GM23338 (cell line): ENCODE data around the gene LRMDA. TPM values are rescaled to one million over a fixed set of nuclear protein-coding genes. Genes with fewer than 3 reads are reported as not detected.

Experiments
- ATAC-seq: fragments of 200-7000 bp; cut with Tn5 transposase; 3 replicates; pipeline ENCODE4 v1.9.1; 2020
- DNase-seq: peaks from one replicate; pipeline ENCODE4 v3.0.0-alpha.2; 2015; ENCODE audit warnings: low spot score
- H2AFZ ChIP-seq: fragments of 200-600 bp; sonication (generic); 2 replicates; pipeline ENCODE4 v1.8.0; 2016; ENCODE audit warnings: antibody characterized with exemption, mild to moderate bottlenecking, moderate library complexity
- H3F3A ChIP-seq: fragments of 200-600 bp; sonication (generic); replicated peaks from 2 replicates; pipeline ENCODE4 v1.8.0; 2017; ENCODE audit warnings: antibody characterized with exemption, mixed run types, low read depth
- H3K27ac ChIP-seq: fragments of 200-600 bp; sonication (generic); 2 replicates; pipeline ENCODE4 v1.6.1; 2016; ENCODE audit warnings: low read depth
- H3K27me3 ChIP-seq: fragments of 200-600 bp; sonication (generic); 2 replicates; pipeline ENCODE4 v1.8.0; 2016; ENCODE audit warnings: mild to moderate bottlenecking, mixed run types, moderate library complexity; ENCODE audit not compliant: insufficient read depth
- H3K36me3 ChIP-seq: fragments of 200-600 bp; sonication (generic); 2 replicates; pipeline ENCODE4 v1.8.0; 2016; ENCODE audit warnings: mild to moderate bottlenecking; ENCODE audit not compliant: insufficient read depth
- H3K4me1 ChIP-seq: fragments of 200-600 bp; sonication (generic); 2 replicates; pipeline ENCODE4 v1.8.0; 2016; ENCODE audit warnings: mild to moderate bottlenecking, moderate library complexity; ENCODE audit not compliant: insufficient read depth
- H3K4me2 ChIP-seq: fragments of 200-600 bp; sonication (generic); 2 replicates; pipeline ENCODE4 v1.7.1; 2017; ENCODE audit warnings: mixed run types
- H3K4me3 ChIP-seq: fragments of 200-600 bp; sonication (generic); 2 replicates; pipeline ENCODE4 v1.6.1; 2016; ENCODE audit warnings: mixed run types
- H3K79me2 ChIP-seq: fragments of 200-600 bp; sonication (generic); replicated peaks from 2 replicates; pipeline ENCODE4 v1.8.0; 2017; ENCODE audit warnings: mild to moderate bottlenecking; ENCODE audit not compliant: insufficient read depth
- H3K9me2 ChIP-seq: fragments of 200-600 bp; sonication (generic); 2 replicates; pipeline ENCODE4 v1.8.0; 2017; ENCODE audit not compliant: insufficient read depth
- H4K20me1 ChIP-seq: fragments of 200-600 bp; sonication (generic); replicated peaks from 2 replicates; pipeline ENCODE4 v1.8.0; 2017; ENCODE audit warnings: mild to moderate bottlenecking; ENCODE audit not compliant: insufficient read depth
- H3K27ac Mint-ChIP-seq: 2 replicates; pipeline ENCODE4 v1.8.0; 2020; ENCODE audit warnings: inconsistent platforms, mild to moderate bottlenecking, moderate library complexity, mixed read lengths
- H3K27me3 Mint-ChIP-seq: 3 replicates; pipeline ENCODE4 v1.8.0; 2022; ENCODE audit warnings: low read depth, mild to moderate bottlenecking, moderate library complexity, mixed read lengths, inconsistent platforms; ENCODE audit not compliant: insufficient read depth, poor library complexity
- H3K36me3 Mint-ChIP-seq: 3 replicates; pipeline ENCODE4 v1.8.0; 2021; ENCODE audit warnings: low read depth, mild to moderate bottlenecking, inconsistent platforms, moderate library complexity, mixed read lengths
- H3K4me1 Mint-ChIP-seq: 3 replicates; pipeline ENCODE4 v1.8.0; 2020; ENCODE audit warnings: mild to moderate bottlenecking, inconsistent platforms, mixed read lengths
- H3K4me3 Mint-ChIP-seq: 3 replicates; pipeline ENCODE4 v1.8.0; 2021; ENCODE audit warnings: moderate library complexity, mild to moderate bottlenecking, inconsistent platforms, mixed read lengths
- H3K9me3 Mint-ChIP-seq: 3 replicates; pipeline ENCODE4 v1.8.0; 2020; ENCODE audit warnings: moderate library complexity, mild to moderate bottlenecking, inconsistent platforms, mixed read lengths
- ETS1 ChIP-seq: IDR thresholded peaks from 2 replicates; pipeline ENCODE4 v1.6.1; 2016; ENCODE audit warnings: antibody characterized with exemption
- EZH2 ChIP-seq: fragments of 200-600 bp; sonication (generic); IDR thresholded peaks from one replicate; pipeline ENCODE4 v1.8.0; 2017; ENCODE audit warnings: antibody characterized with exemption, mild to moderate bottlenecking, low read depth; ENCODE audit not compliant: unreplicated experiment
- EZH2phosphoT487 ChIP-seq: fragments of 200-600 bp; sonication (generic); IDR thresholded peaks from one replicate; pipeline ENCODE4 v1.8.1; 2018; ENCODE audit warnings: antibody characterized with exemption; ENCODE audit not compliant: unreplicated experiment
- JUNB ChIP-seq: IDR thresholded peaks from one replicate; pipeline ENCODE4 v1.6.1; 2016; ENCODE audit warnings: antibody characterized with exemption; ENCODE audit not compliant: unreplicated experiment
- NANOG ChIP-seq: IDR thresholded peaks from 2 replicates; pipeline ENCODE4 v1.6.1; 2016; ENCODE audit warnings: antibody characterized with exemption, borderline replicate concordance
- ZNF114 ChIP-seq: fragments of 250-450 bp; sonication (Bioruptor Pico); IDR thresholded peaks from 2 replicates; pipeline ENCODE4 v1.5.0; 2020; ENCODE audit warnings: mild to moderate bottlenecking, moderate library complexity
- polyA plus RNA-seq: library from polyadenylated mRNA; unstranded; fragments of >200 nt; fragmentation: Nextera tagmentation; extraction: Ambion mirVana; gene quantifications from 2 replicates; pipeline ENCODE4 v1.2.1, GENCODE V29; 2016
- total RNA-seq: library from RNA; depleted of rRNA; stranded (reverse); fragments of >200 nt; shearing (Covaris generic); gene quantifications from 2 replicates; pipeline ENCODE4 v1.2.3, GENCODE V29; 2014
- TF ChIP-seq, protein P1 (sequence below): fragments of 250-450 bp; sonication (Bioruptor Pico); IDR thresholded peaks from 2 replicates; pipeline ENCODE4 v1.5.0; 2020; ENCODE audit warnings: mild to moderate bottlenecking, moderate library complexity

Gene LRMDA
- total and polyA plus RNA-seq, 2 experiments from 2014 or later, result 0.90 to 1.8 TPM

DNA sequence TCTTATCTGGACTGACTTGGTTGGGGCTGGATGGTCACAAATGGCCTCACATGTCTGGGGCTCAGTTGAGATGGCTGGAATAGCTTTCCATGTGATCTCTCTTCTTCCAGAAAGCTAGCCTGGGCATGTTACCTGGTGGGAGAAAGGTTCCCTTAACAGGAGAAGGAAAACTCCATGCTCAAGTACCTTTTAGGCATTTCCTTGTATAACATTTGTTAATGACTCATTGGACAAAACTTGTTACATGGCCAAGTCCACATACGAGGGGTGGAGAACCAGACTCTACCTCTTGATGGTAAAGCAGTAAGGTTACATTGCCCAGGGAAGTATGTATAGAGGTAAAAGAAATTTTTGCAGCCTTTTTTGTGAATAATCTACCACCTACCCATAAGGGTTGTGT, 826.4 kb downstream of the LRMDA start (continued):
- TF ChIP-seq, protein P1, sequence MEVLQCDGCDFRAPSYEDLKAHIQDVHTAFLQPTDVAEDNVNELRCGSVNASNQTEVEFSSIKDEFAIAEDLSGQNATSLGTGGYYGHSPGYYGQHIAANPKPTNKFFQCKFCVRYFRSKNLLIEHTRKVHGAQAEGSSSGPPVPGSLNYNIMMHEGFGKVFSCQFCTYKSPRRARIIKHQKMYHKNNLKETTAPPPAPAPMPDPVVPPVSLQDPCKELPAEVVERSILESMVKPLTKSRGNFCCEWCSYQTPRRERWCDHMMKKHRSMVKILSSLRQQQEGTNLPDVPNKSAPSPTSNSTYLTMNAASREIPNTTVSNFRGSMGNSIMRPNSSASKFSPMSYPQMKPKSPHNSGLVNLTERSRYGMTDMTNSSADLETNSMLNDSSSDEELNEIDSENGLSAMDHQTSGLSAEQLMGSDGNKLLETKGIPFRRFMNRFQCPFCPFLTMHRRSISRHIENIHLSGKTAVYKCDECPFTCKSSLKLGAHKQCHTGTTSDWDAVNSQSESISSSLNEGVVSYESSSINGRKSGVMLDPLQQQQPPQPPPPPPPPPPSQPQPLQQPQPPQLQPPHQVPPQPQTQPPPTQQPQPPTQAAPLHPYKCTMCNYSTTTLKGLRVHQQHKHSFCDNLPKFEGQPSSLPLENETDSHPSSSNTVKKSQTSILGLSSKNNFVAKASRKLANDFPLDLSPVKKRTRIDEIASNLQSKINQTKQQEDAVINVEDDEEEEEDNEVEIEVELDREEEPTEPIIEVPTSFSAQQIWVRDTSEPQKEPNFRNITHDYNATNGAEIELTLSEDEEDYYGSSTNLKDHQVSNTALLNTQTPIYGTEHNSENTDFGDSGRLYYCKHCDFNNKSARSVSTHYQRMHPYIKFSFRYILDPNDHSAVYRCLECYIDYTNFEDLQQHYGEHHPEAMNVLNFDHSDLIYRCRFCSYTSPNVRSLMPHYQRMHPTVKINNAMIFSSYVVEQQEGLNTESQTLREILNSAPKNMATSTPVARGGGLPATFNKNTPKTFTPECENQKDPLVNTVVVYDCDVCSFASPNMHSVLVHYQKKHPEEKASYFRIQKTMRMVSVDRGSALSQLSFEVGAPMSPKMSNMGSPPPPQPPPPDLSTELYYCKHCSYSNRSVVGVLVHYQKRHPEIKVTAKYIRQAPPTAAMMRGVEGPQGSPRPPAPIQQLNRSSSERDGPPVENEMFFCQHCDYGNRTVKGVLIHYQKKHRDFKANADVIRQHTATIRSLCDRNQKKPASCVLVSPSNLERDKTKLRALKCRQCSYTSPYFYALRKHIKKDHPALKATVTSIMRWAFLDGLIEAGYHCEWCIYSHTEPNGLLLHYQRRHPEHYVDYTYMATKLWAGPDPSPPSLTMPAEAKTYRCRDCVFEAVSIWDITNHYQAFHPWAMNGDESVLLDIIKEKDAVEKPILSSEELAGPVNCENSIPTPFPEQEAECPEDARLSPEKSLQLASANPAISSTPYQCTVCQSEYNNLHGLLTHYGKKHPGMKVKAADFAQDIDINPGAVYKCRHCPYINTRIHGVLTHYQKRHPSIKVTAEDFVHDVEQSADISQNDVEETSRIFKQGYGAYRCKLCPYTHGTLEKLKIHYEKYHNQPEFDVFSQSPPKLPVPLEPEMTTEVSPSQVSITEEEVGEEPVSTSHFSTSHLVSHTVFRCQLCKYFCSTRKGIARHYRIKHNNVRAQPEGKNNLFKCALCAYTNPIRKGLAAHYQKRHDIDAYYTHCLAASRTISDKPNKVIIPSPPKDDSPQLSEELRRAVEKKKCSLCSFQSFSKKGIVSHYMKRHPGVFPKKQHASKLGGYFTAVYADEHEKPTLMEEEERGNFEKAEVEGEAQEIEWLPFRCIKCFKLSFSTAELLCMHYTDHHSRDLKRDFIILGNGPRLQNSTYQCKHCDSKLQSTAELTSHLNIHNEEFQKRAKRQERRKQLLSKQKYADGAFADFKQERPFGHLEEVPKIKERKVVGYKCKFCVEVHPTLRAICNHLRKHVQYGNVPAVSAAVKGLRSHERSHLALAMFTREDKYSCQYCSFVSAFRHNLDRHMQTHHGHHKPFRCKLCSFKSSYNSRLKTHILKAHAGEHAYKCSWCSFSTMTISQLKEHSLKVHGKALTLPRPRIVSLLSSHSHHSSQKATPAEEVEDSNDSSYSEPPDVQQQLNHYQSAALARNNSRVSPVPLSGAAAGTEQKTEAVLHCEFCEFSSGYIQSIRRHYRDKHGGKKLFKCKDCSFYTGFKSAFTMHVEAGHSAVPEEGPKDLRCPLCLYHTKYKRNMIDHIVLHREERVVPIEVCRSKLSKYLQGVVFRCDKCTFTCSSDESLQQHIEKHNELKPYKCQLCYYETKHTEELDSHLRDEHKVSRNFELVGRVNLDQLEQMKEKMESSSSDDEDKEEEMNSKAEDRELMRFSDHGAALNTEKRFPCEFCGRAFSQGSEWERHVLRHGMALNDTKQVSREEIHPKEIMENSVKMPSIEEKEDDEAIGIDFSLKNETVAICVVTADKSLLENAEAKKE, result no peak
- TF ChIP-seq NANOG (no peak), ETS1 (no peak), EZH2phosphoT487 (no peak), JUNB (no peak)

- no peaks in the 10 kb centered on the region for H3K36me3 ChIP-seq
- no peak overlapping the region for H3K27ac Mint-ChIP-seq
- no peaks in the 10 kb centered on the region for H4K20me1 ChIP-seq
- H3K4me1 Mint-ChIP-seq, result peaks cover 21% of the 10 kb centered on the region
- no peaks in the 10 kb centered on the region for H3K27me3 Mint-ChIP-seq
- H3F3A ChIP-seq, result no peaks in the 10 kb centered on the region
- TF ChIP-seq ZNF114 (no peak), EZH2 (no peak), NANOG (no peak)
- TF ChIP-seq, protein P1, result no peak
- H3K4me3 ChIP-seq, result no peak overlapping the region
- ATAC-seq (no peak), DNase-seq (no peak)
- H3K9me3 Mint-ChIP-seq, result peaks cover 6% of the 10 kb centered on the region; the same call in 1 of the 3 replicates
- no peaks in the 10 kb centered on the region for H3K79me2 ChIP-seq
- H3K4me2 ChIP-seq, result no peak overlapping the region
- no peaks in the 10 kb centered on the region; the same call in 1 of the 2 replicates for H3K9me2 ChIP-seq
- no peaks in the 10 kb centered on the region for H3K27me3 ChIP-seq
- H3K27ac ChIP-seq, result no peak overlapping the region
- H3K4me1 ChIP-seq, result peaks cover 13% of the 10 kb centered on the region
- H2AFZ ChIP-seq, result 0 out of 2 replicates have a peak overlapping the region, but pooled peaks have one; percentile 47
- H3K4me3 Mint-ChIP-seq, result no peak overlapping the region
- H3K36me3 Mint-ChIP-seq, result peaks cover 1% of the 10 kb centered on the region; the same call in 1 of the 3 replicates
Observed at GRCh38 chr10:76265441-76266113, 834.2 kb downstream of the LRMDA start.
